COLO668 (cell line): ENCODE results near the gene PHACTR2.
A peak's percentile ranks its signal among the peaks of the same experiment; 100 is the strongest.
"Not testable (repeated sequence)": the region's sequence is repeated elsewhere in the genome, so short reads cannot be mapped to it uniquely, and the experiment has no call there.

ENCODE experiments used
- DNase-seq: peaks from one replicate; lab custom pipeline; 2025; ENCODE audit not compliant: unreplicated experiment; lab: John Stamatoyannopoulos, UW

The PHACTR2 gene

DNA sequence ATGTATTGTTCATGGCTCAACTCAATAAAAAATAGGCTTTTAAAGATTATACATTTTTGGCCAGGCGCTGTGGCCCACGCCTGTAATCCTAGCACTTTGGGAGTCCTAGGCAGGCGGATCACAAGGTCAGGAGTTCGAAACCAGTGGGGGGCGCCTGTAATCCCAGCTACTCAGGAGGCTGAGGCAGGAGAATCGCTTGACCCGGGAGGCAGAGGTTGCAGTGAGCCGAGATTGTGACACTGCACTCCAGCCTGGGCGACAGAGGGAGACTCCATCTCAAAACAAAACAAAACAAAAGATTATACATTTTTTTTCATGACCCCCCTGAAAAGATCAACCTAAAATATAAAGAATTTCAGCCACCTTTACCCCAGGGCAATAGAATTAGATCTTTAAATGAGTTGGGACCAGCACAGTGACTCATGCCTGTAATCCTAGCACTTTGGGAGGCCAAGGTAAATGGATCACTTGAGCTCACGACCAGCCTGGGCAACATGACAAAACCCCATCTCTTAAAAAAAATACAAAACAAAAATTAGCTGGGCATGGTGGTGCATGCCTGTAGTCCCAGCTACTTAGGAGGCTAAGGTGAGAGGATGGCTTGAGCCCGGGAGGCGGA, 60.4 kb downstream of the PHACTR2 start:
- not testable (repeated sequence) for DNase-seq

DNA sequence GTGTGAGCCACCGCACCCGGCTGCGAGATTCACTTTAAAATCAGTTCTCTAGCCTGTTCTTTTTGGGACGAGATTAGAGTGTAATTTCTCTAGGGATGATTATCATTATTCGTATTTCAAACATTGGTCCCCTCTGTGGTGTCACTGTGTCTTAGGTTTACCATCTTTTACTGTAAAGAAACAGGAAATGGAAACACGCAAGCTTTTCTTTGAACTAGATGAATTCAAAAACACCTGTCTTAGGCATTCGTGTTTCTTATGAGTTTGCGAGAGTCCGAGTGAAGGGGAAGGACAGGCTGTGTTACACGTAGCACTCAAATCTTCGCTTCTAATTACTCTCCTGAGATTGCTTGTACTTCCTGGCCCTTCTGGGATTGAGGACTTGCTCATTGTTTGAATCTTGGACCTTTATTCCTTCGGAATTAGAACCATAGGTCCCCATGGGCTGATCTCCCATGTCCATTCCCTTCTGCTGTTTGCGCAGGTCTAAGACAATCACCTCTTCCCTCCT, 61.6 kb downstream of the PHACTR2 start:
- DNase-seq, result no peak

DNA sequence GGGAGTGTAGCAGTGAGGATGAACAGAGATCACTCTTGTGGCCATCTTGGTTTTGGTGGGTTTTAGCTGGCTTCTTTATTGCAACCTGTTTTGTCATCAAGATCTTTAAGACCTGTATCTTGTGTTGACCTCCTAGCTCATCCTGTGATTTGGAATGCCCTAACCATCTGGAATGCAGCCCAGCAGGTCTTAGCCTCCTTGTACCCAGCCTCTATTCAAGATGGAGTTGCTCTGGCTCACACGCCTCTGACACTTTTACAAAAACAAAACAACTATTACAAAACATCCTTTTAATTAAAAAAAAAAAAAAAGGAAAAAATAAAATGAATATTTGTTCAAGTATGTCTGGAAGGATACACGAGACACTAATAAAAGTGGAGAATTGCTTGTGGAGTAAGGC, 62.4 kb downstream of the PHACTR2 start:
- no peak for DNase-seq

DNA sequence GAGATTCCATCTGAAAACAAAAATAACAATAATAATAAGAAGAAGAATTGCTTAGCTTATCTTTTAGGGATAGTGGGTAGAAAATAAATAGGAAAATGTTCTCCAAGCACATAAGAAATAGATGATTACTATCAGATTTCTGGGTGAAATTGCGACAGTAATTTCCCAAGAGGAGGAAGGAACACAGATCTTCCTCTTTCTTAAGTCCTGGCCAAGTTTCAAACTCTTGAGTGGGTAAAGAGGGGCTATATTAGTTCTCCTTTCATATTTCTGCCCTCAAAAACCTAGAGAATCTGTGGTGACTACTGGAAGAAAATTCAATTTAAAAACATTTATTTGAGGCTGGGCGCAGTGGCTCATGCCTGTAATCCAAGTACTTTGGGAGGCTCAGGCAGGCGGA, 63.7 kb downstream of the PHACTR2 start:
- no peak for DNase-seq

DNA sequence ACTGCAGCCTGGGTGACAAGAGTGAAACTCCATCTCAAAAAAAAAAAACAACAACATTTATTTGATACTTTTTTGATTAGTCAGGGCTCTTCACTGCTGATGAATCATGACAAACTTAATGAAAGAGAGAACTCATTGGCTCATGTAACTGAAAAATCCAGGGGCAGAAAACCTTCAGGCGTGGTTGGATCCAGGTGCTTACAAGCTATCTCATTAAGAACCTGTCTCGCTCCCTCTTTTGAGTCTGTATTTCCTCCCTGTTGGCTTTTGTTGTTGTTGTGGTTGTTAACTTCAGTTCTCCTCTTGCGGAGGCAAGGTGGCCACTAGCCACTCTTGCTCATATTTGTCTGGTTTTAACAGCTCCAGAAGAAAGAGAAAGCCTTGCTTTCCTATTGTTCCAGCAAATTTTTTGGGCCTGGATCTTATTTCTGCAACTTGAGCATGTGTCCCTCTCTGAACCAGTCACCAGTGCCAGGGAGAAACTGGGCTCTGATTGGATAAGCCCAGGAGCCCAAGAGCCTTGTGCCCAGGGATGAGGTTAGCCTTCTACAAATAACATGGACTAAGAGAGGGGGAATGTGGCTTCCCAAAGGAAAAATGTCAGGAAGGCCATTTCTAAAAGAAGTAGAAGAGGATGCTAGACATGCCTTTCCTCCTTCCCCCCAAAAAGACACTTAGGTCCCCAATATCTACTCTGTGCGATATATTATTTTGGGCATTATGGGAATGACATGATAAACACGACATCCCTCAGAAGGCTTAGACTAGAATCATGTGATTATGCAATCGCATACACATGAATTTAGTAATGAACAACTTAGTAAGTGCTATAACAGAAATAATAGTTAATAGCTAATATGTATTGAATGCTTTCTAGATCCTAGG, 64.5 kb downstream of the PHACTR2 start:
- DNase-seq, result no peak

DNA sequence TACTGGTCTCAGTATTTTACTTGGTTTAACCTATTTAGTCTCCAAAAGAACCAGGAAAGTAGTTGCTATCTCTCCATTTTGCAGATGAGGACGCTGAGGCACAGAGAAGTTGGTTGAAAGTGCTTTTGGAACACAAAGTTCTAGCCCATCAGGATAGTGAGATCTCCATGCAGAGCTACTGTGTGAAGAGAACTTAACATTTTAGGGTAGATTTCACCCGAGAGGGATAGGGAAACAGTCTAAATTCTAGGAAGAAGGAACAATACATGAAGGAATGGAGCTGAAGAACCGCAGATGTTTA, 65.1 kb downstream of the PHACTR2 start:
- DNase-seq, result no peak

DNA sequence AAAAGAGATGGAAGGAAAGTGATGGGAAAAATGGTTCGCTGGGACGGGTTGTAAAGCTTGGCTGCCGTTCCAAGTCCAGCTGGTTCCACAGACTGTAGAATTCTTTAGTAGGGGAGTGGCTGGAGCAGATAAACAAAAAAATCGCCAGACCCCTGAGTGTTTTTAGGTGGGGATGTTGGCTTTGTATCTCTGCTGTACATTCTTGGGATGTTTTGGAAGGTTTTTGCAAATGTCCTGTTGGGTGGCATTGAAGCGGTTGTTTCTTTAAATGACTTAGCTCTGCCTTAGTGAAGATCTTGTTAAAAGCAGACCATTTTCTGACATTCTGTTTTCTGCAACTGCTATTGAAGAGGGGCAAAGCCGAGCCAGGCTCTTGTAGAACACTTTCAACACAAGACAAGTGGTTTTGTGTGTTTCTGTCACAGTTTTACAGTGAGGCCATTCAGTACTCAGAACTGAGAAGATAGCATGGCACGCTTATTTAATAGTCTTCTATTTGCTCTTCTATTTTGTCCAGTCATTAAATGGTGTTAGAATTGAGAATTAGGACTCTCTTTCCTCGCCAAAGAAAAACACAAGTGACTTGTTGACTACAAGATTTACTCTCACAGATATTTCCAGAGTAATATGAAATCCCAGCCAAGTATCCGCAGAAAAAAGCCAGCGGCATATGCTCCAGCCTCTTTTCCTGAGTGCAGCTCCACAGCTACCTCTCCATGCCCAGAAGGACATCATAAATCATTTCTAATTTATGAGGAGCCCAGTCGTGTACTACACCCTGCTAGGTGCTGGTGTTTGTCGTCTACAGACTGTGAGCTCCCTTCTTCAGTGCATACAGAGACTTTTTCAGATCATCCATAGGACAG, 65.8 kb downstream of the PHACTR2 start:
- no peak for DNase-seq

DNA sequence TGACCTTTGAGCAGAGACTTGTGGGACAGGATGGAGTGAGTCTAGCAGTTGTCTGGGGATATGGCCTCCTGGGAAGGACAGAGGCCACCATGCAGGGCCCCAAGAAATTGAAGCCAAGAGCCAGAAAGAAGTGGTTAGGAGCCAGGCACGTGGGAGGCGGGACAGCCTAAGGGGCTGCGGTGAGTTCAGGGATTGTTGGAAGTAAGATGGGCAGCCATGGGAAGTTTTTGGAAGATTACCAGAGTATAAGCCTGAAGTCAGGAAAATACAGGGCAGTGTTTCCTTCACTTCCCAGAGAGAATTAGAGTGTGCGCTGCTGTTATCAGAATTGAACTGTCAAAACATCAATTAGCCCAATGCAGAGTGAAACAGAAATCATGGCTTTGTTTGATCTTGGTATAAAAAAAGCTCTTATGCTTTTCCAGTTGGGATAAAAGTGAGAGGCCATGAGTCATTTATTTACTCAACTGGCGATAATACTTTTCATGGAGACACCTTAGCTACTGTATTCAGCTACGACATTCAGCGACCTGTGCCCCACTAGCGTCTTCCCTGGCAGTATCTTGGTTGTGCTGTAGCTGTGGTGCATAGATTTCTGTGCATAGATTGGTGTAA, 66.9 kb downstream of the PHACTR2 start:
- peak; percentile 9 for DNase-seq

DNA sequence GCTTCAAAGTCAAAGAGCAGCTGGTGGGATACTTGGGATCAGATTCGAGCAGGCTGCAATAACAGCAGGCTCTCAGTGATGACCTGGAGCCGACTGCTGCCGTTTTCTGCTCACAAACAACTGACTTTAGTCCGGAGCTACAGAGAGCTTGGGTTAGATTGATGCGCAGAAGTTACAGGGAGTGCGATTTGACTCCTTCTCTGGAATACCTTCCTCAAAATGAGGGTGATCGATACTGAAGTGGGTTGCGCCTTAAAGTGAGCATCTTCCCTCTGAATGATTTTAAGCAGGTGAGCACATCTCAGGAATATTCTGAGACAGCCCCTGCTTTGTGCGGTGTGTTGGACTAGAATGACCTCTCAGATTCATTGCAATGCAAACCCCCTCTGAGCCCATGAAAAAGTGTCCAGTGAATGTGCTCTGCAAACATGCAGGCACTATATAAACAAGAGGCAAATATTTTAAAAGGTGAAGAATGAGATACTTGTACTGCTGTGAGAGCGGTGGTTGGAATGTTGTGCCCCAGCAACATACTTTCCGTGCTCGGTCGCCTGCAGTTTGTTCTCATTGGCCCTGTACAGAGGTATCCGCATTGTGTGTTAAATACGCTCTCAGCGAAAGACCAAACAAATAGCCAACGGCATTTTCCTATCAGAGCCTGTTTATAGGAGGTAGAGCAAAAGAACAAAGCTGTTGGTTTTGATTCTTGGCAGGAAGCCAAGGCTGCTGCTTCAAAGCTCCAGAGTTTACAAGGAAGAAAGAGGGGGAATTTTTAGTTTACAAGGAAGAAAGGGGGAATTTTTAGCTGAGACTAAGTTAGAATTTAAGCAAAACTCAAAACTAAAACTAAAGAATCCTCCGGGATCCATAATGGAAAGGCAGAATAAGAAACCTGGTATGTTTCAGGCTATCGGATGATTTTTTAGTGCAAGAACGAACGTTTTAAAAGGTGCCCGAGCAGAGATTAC, 67.7 kb downstream of the PHACTR2 start:
- DNase-seq, result peak; percentile 65

DNA sequence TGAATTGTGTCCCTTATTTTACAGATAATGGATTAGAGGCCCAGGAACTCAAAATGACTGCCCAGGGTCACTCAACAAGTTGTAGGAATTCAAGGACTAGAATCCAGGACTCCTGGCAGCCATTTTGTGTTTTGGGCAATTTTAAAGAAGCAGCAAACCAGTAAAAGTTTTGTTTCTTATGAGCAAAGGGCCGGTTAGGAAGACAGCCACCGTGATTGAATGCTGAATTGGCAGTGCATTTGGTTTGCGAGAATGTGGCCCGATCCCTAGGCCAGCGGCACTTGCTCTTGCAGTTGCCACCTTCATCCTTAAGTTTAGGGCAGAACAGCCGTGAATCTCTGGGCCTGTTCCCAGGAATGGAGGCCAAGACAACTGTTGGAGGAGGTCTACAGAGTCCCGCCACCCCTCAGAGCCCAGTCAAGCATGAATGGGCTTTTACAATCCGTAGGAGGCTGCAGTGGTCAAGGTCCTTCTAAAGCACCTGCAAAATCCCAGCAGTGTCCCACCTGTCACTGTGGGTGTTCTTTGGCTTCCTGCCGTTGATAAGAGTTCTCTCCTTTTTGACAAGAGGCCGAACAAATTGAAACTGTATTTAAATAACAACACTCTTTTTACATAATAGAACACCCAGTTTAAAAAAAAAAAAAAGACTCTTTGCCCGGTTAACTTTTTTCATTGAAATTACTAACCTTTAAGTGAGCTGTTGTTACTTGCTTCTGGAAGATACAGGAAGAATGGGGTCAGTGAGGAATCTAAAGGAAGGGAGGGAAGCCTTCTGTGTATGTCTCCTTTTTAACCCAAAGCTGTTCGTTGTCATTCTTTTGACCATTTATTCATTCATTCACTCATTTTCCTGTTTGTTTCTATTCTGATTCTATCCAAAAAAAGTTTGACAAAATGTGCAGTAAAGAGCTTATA, 68.7 kb downstream of the PHACTR2 start:
- peak; percentile 8 for DNase-seq

DNA sequence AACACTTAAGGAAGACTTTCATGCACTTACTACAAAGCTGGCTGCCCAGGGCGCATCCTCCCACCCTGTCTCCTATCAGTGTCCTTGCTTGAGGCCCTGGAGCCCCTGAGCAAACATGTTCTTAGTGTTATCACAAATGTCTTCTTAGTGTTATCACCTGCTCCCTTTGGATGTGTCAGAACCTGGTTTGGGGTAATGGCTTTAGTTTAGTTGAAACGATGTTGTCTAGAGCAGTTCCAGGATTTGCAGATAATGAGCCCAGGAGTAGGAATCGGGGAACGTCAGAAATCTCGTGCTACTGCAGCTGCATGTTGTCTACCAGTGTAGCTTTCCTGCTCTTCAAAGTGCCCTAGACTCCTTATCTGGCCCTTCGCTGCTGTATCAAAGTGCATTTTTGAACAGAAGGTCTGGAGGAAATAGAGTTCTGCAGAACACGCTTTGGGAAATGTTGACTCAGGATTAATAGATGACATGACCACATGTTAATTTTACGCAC, 69.6 kb downstream of the PHACTR2 start:
- no peak for DNase-seq

DNA sequence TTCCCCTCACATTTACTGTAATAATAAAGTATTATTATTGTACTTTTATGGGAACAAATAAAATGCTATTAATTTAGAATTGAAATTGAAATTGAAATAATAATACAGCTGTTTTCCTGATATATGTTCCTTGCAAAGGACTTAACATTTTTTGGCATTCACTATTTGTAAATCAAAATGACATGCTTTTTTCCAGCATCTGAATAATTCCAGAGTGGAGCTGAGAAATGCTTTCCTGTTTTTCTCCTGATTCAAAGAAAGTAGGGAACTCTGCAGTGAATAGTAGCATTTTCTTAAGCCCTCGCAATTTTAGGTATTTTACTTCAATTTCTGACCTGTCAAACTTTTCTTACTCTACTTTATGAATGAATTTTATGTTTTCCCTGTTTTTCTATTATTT, 72.1 kb downstream of the PHACTR2 start:
- DNase-seq, result no peak

DNA sequence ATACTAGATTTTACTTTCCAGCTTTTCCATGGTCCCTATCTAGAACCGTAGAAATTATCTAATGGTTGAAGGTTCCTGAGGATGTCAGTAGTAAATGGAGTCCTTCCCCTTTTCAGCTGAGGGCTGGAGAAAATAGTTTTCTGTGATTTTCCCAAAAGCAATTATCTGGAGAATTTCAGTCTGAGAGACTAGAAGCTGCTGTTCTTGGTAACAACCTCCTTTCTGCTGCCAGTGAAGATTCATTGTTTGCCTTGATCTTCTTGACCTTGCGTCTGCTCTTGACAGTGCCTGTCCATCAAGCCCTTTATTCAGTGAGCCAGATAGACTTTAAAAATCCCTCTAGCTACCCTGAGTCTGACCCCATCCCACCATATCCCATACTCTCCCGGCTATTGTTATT, 73.1 kb downstream of the PHACTR2 start:
- DNase-seq, result no peak

DNA sequence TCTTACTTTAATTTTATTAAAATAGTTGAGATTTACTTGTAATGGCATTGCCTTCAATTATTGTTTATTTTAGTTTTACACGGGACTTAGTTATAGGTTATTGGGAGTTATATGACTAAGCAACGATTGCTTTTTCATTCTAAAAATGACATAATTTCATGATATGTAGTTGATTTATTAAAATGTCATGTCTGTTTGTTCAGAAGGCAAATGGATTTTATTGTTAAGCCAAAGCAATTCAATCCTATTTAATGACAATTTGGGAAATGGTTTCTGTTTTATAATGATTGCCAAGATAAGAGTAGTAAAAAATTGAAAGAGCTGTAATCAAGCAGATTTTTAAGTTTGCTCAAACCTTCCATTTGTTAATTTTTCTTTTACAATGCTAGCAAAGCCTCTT, 74.7 kb downstream of the PHACTR2 start:
- DNase-seq, result no peak

DNA sequence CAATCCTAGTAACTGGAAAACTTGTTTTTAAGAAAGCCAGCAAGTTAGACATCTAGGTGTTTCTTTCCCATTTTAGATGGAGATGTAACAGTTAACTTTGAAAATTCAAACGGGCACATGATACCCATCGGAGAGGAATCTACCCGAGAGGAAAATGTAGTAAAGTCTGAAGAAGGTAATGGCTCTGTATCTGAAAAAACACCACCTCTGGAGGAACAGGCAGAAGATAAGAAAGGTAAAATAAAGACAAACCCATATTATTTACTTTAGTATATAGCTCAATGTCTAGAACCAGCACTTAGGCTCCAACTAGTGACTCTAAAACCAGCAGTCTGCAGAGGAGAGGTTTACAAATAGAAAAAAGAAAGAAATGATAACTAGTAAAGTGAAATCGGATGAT, 75.9 kb downstream of the PHACTR2 start:
- no peak for DNase-seq

DNA sequence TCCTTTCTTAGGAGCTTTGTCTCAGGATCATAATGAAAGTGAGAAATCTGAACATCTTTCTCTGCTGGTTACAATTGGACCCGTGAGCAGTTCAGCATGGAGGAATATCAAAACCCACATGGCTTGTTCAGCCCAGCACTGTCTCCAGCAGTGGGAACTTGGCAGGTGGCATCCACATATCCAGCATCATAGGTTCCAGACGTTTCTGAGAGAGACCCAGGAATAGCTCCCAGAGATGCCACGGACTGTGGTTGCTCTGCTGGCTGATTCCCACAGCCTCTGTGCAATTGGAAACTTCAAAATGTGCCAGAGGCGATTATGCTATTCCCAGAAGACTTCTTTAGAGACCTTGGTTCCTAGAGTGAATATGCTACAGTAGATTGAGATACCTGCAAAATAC, 76.4 kb downstream of the PHACTR2 start:
- no peak for DNase-seq

DNA sequence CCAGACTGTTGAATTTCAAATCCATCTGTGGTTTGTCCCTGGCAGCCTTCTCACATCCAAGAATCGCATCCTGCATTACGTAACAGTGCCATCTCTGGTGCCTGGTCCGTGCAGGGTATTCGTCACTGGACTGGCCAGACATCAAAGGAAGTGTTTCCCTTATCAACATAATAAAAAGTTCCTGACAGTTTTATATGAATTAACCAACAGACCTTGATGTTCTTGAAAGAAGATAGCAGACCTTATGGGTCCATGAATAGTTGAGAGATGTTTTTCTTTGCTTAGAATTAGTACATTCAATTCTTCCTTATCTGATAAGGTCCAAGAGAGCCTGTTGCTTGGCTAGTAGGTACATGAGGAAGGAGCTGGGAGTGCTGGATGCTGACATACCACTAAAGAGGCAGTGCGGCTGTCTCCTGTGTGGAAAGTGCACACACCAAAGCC, 77.6 kb downstream of the PHACTR2 start:
- no peak for DNase-seq

DNA sequence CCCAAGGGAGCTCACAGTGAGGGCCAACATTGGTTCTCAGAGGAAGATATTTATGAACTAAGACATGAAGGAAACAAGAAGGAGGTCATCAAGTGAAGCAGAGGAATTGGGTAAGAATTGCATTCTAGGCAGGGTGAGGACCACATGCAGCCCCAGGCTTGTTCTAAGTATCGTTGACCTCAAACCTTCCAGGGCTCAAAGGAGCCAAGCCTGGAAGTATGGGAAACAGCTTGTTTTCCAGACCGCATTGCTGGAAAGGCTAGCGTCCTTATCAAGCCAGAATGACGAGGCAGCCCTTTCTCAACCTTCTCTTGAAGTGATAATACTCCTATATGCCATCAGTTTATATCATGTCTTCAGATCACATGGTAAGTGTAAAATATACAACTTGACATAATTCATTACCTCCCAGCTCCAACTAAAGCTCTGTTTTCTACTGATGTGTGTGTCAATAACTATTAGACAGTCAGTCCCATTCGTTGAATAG, 79.6 kb downstream of the PHACTR2 start:
- DNase-seq, result no peak

DNA sequence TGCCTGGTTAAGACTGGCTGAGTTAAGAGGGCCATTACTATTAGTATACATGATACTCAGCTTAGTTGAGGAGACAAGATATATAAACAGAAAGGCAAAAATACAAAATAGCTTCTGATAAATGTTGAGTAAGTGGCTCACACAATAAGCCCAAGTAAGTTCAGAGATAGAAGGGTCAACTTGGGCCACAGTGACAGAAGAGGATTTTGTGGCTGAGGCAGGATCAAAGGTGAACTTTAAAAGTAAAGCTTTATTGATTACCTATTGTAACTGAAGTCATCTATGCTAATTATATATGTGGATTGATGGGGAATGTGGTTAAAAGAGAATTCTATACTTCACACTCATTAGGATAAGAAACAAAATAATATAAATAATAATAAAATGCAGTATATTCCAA, 80.8 kb downstream of the PHACTR2 start:
- DNase-seq, result no peak
